ENCODE data around the gene GNAO1. TPM values are rescaled to one million over a fixed set of nuclear protein-coding genes. Genes with fewer than 3 reads are reported as not detected.

GNAO1 gene
- total RNA-seq, 1 donor from 2014 or later: 1.2 TPM

- Mint-ChIP-seq H3K36me3 (ENCODE audit: low read depth) (peaks cover 1% of the 10 kb centered on the region), H3K4me1 (ENCODE audit: low read depth) (no peaks in the 10 kb centered on the region), H3K4me3 (ENCODE audit: unreplicated experiment) (no peak overlapping the region), H3K27me3 (ENCODE audit: low read depth) (peaks cover 29% of the 10 kb centered on the region), H3K27ac (ENCODE audit: unreplicated experiment) (no peak overlapping the region), H3K9me3 (ENCODE audit: low read depth) (no peaks in the 10 kb centered on the region)
- no peak for DNase-seq (ENCODE audit: low spot score)
- no peak for TF ChIP-seq CTCF (IDR thresholded peaks at IDR 0.05)
These were observed 116.2 kb downstream of the GNAO1 start for GRCh38 chr16:56307534-56307873.

- H3K27me3 Mint-ChIP-seq (ENCODE audit: low read depth): peaks cover 24% of the 10 kb centered on the region
- peaks cover 1% of the 10 kb centered on the region for H3K36me3 Mint-ChIP-seq (ENCODE audit: low read depth)
- no peak for DNase-seq (ENCODE audit: low spot score)
- no peak overlapping the region for H3K27ac Mint-ChIP-seq (ENCODE audit: unreplicated experiment)
- TF ChIP-seq CTCF (IDR thresholded peaks at IDR 0.05): no peak
- no peaks in the 10 kb centered on the region for H3K4me1 Mint-ChIP-seq (ENCODE audit: low read depth)
- H3K4me3 Mint-ChIP-seq (ENCODE audit: unreplicated experiment): no peak overlapping the region
- H3K9me3 Mint-ChIP-seq (ENCODE audit: low read depth): no peaks in the 10 kb centered on the region
These were observed 117.7 kb downstream of the GNAO1 start for GRCh38 chr16:56309008-56309407.

- peaks cover 1% of the 10 kb centered on the region for H3K36me3 Mint-ChIP-seq (ENCODE audit: low read depth)
- DNase-seq (ENCODE audit: low spot score): no peak
- peaks cover 17% of the 10 kb centered on the region for H3K27me3 Mint-ChIP-seq (ENCODE audit: low read depth)
- TF ChIP-seq CTCF (IDR thresholded peaks at IDR 0.05): no peak
- no peaks in the 10 kb centered on the region for H3K4me1 Mint-ChIP-seq (ENCODE audit: low read depth)
- no peak overlapping the region for H3K27ac Mint-ChIP-seq (ENCODE audit: unreplicated experiment)
- no peak overlapping the region for H3K4me3 Mint-ChIP-seq (ENCODE audit: unreplicated experiment)
- no peaks in the 10 kb centered on the region for H3K9me3 Mint-ChIP-seq (ENCODE audit: low read depth)
These were observed 119.4 kb downstream of the GNAO1 start for GRCh38 chr16:56310690-56311089.

- H3K9me3 Mint-ChIP-seq (ENCODE audit: low read depth): no peaks in the 10 kb centered on the region
- H3K4me3 Mint-ChIP-seq (ENCODE audit: unreplicated experiment): no peak overlapping the region
- peak; percentile 32 for TF ChIP-seq CTCF (IDR thresholded peaks at IDR 0.05)
- no peak overlapping the region for H3K27ac Mint-ChIP-seq (ENCODE audit: unreplicated experiment)
- no peak for DNase-seq (ENCODE audit: low spot score)
- H3K36me3 Mint-ChIP-seq (ENCODE audit: low read depth): peaks cover 1% of the 10 kb centered on the region
- peaks cover 17% of the 10 kb centered on the region for H3K27me3 Mint-ChIP-seq (ENCODE audit: low read depth)
- H3K4me1 Mint-ChIP-seq (ENCODE audit: low read depth): no peaks in the 10 kb centered on the region
These were observed 120.1 kb downstream of the GNAO1 start for GRCh38 chr16:56311208-56312027.

GRCh38 chr16:56312028-56312300, 120.7 kb downstream of the GNAO1 start:
- no peak overlapping the region for H3K4me3 Mint-ChIP-seq (ENCODE audit: unreplicated experiment)
- peaks cover 17% of the 10 kb centered on the region for H3K27me3 Mint-ChIP-seq (ENCODE audit: low read depth)
- DNase-seq (ENCODE audit: low spot score): no peak
- no peak overlapping the region for H3K27ac Mint-ChIP-seq (ENCODE audit: unreplicated experiment)
- H3K4me1 Mint-ChIP-seq (ENCODE audit: low read depth): no peaks in the 10 kb centered on the region
- H3K36me3 Mint-ChIP-seq (ENCODE audit: low read depth): peaks cover 1% of the 10 kb centered on the region
- no peaks in the 10 kb centered on the region for H3K9me3 Mint-ChIP-seq (ENCODE audit: low read depth)
- no peak for TF ChIP-seq CTCF (IDR thresholded peaks at IDR 0.05)
